Measurements from ENCODE around the gene CMTR1. TPM values are rescaled to one million over a fixed set of nuclear protein-coding genes. Genes with fewer than 3 reads are reported as not detected.

CMTR1 gene
- total RNA-seq, 4 donors from 2014 or later = 35.1 to 49.2 (median 41.4) TPM

GRCh38 chr6:37524025-37524969 lies 91.3 kb downstream of the CMTR1 start:
- H3K9me3 ChIP-seq = no peaks in the 10 kb centered on the region
- peaks cover 64% of the 10 kb centered on the region for H3K27me3 ChIP-seq
- 67 to 72% methylated on average over 7 to 19 of the region's 19 CpGs for WGBS, 2 donors (ENCODE audit: low coverage in 1 of 2)
- ATAC-seq = no peak
- H3K36me3 ChIP-seq = no peaks in the 10 kb centered on the region
- H3K4me1 ChIP-seq = no peaks in the 10 kb centered on the region
- no peak overlapping the region for H3K27ac ChIP-seq
- no peak for TF ChIP-seq EP300 (IDR thresholded peaks at IDR 0.05)
- TF ChIP-seq POLR2AphosphoS5 (IDR thresholded peaks at IDR 0.05) = no peak
- TF ChIP-seq POLR2A (IDR thresholded peaks at IDR 0.05) = no peak
- TF ChIP-seq CTCF (IDR thresholded peaks at IDR 0.05) = no peak
- no peak overlapping the region for H3K4me3 ChIP-seq

GRCh38 chr6:37524970-37525318 lies 91.9 kb downstream of the CMTR1 start:
- ATAC-seq = no peak
- Histone ChIP-seq H3K27ac (no peak overlapping the region), H3K36me3 (no peaks in the 10 kb centered on the region), H3K27me3 (peaks cover 71% of the 10 kb centered on the region), H3K4me1 (no peaks in the 10 kb centered on the region), H3K4me3 (no peak overlapping the region), H3K9me3 (no peaks in the 10 kb centered on the region)
- TF ChIP-seq POLR2AphosphoS5 (IDR thresholded peaks at IDR 0.05) (no peak), EP300 (IDR thresholded peaks at IDR 0.05) (no peak), POLR2A (IDR thresholded peaks at IDR 0.05) (no peak), CTCF (IDR thresholded peaks at IDR 0.05) (no peak)
- WGBS, 2 donors (ENCODE audit: low coverage in 1 of 2) = 69 to 89% methylated on average over 4 of the region's 4 CpGs

GRCh38 chr6:37525460-37526357 lies 92.7 kb downstream of the CMTR1 start:
- no peak for ATAC-seq
- H3K27me3 ChIP-seq = peaks cover 74% of the 10 kb centered on the region
- no peaks in the 10 kb centered on the region for H3K36me3 ChIP-seq
- no peak for TF ChIP-seq EP300 (IDR thresholded peaks at IDR 0.05)
- TF ChIP-seq POLR2AphosphoS5 (IDR thresholded peaks at IDR 0.05) = no peak
- TF ChIP-seq POLR2A (IDR thresholded peaks at IDR 0.05) = no peak
- TF ChIP-seq CTCF (IDR thresholded peaks at IDR 0.05) = no peak
- 27 to 51% methylated on average over 3 to 8 of the region's 12 CpGs for WGBS, 2 donors (ENCODE audit: low coverage in 1 of 2)
- H3K27ac ChIP-seq = no peak overlapping the region
- no peaks in the 10 kb centered on the region for H3K9me3 ChIP-seq
- no peaks in the 10 kb centered on the region for H3K4me1 ChIP-seq
- no peak overlapping the region for H3K4me3 ChIP-seq

GRCh38 chr6:37528541-37528940 lies 95.5 kb downstream of the CMTR1 start:
- no peaks in the 10 kb centered on the region for H3K9me3 ChIP-seq
- no peaks in the 10 kb centered on the region for H3K36me3 ChIP-seq
- ATAC-seq = no peak
- H3K4me3 ChIP-seq = no peak overlapping the region
- H3K27me3 ChIP-seq = peaks cover 72% of the 10 kb centered on the region
- WGBS, 2 donors (ENCODE audit: low coverage in 1 of 2) = 28 to 54% methylated on average over 3 to 4 of the region's 8 CpGs
- no peak for TF ChIP-seq POLR2A (IDR thresholded peaks at IDR 0.05)
- TF ChIP-seq CTCF (IDR thresholded peaks at IDR 0.05) = no peak
- no peak for TF ChIP-seq POLR2AphosphoS5 (IDR thresholded peaks at IDR 0.05)
- TF ChIP-seq EP300 (IDR thresholded peaks at IDR 0.05) = no peak
- no peaks in the 10 kb centered on the region for H3K4me1 ChIP-seq
- H3K27ac ChIP-seq = no peak overlapping the region
